Loucy (cell line): Measurements from ENCODE around the gene GPR63.

Experiments used
- CTCF ChIP-seq: fragments of 200-600 bp; sonication (generic); conservative IDR thresholded peaks from 2 replicates; pipeline ENCODE4 v1.5.1; 2014; ENCODE audit warnings: mild to moderate bottlenecking, antibody characterized with exemption, low read length
- EZH2phosphoT487 ChIP-seq: fragments of 200-600 bp; IDR thresholded peaks from 2 replicates; pipeline ENCODE4 v1.6.1; 2018; ENCODE audit warnings: antibody characterized with exemption, mild to moderate bottlenecking, moderate library complexity, borderline replicate concordance

DNA sequence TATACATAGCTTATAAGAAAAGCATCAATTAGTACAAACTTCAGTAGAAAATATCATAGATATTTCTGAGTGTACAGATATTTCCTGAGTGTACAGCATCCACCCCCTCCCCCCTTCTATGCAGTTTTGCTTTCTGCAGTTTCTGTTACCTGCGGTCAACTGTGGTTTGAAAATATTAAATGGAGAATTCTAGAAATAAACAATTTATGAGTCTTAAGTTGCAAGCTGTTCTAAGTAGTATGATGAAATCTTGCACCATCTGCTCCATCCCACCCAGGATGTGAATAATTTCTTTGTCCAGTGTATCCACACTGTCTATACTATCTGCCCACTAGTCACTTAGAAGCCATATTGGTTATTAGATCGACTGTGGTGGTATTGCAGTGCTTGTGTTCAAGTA, 15.8 kb upstream of the GPR63 start:
- TF ChIP-seq CTCF (no peak), EZH2phosphoT487 (no peak)
